Progenitor cell of endocrine pancreas (in vitro differentiated cells): ENCODE measurements around the gene SPATA17. TPM values are rescaled to one million over a fixed set of nuclear protein-coding genes. Genes with fewer than 3 reads are reported as not detected.

Experiments used
- DNase-seq: peaks from one replicate; pipeline ENCODE4 v3.0.0; 2021; ENCODE audit warnings: low spot score; ENCODE audit not compliant: unreplicated experiment
- H3K27ac Mint-ChIP-seq: 2 replicates; pipeline ENCODE4 v1.8.0; 2021; ENCODE audit warnings: mild to moderate bottlenecking, moderate library complexity, mixed read lengths
- H3K27me3 Mint-ChIP-seq: 2 replicates; pipeline ENCODE4 v1.8.0; 2021; ENCODE audit warnings: mixed read lengths
- H3K36me3 Mint-ChIP-seq: 2 replicates; pipeline ENCODE4 v1.8.0; 2022; ENCODE audit warnings: mixed read lengths; ENCODE audit not compliant: insufficient read depth
- H3K4me1 Mint-ChIP-seq: 2 replicates; pipeline ENCODE4 v1.8.0; 2021; ENCODE audit warnings: low read depth, mixed read lengths
- H3K4me3 Mint-ChIP-seq: 2 replicates; pipeline ENCODE4 v1.8.0; 2021; ENCODE audit warnings: low read depth, mild to moderate bottlenecking, moderate library complexity, mixed read lengths
- H3K9me3 Mint-ChIP-seq: 2 replicates; pipeline ENCODE4 v1.8.0; 2021; ENCODE audit warnings: low read depth, mixed read lengths
- total RNA-seq: library from RNA; stranded (reverse); gene quantifications from 2 replicates; pipeline ENCODE4 v1.2.1, GENCODE V29; 2021
- TF ChIP-seq, protein P1 (sequence below): fragments of 200-600 bp; sonication (generic); IDR thresholded peaks from one replicate; pipeline ENCODE4 v1.5.0; 2021; ENCODE audit warnings: antibody characterized with exemption, mild to moderate bottlenecking; ENCODE audit not compliant: unreplicated experiment

Gene SPATA17
- total RNA-seq, 1 donor from 2014 or later = 5.1 TPM

DNA sequence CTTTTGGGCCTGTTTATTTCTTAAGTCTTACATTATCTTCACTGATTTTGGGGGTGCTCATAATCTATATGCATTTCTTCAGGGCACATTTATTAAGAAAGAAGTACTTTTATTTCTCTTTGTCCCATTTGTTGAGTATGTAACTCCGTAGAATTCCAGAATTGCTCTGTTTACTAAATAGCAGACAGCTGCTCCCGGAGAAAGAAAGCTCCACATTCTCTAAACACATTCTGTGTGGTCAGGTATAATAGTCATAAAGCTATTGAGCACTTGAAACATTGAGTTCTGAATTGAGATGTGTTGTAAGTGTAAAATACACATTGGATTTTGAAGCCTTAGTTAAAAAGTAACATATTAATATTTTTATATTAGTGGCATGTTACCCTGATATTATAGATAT lies 206.5 kb downstream of the SPATA17 start:
- Mint-ChIP-seq H3K4me3 (no peak overlapping the region), H3K27ac (no peak overlapping the region), H3K4me1 (no peaks in the 10 kb centered on the region), H3K36me3 (no peaks in the 10 kb centered on the region), H3K9me3 (no peaks in the 10 kb centered on the region), H3K27me3 (no peaks in the 10 kb centered on the region)
- TF ChIP-seq, protein P1, sequence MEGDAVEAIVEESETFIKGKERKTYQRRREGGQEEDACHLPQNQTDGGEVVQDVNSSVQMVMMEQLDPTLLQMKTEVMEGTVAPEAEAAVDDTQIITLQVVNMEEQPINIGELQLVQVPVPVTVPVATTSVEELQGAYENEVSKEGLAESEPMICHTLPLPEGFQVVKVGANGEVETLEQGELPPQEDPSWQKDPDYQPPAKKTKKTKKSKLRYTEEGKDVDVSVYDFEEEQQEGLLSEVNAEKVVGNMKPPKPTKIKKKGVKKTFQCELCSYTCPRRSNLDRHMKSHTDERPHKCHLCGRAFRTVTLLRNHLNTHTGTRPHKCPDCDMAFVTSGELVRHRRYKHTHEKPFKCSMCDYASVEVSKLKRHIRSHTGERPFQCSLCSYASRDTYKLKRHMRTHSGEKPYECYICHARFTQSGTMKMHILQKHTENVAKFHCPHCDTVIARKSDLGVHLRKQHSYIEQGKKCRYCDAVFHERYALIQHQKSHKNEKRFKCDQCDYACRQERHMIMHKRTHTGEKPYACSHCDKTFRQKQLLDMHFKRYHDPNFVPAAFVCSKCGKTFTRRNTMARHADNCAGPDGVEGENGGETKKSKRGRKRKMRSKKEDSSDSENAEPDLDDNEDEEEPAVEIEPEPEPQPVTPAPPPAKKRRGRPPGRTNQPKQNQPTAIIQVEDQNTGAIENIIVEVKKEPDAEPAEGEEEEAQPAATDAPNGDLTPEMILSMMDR = no peak
- no peak for DNase-seq

DNA sequence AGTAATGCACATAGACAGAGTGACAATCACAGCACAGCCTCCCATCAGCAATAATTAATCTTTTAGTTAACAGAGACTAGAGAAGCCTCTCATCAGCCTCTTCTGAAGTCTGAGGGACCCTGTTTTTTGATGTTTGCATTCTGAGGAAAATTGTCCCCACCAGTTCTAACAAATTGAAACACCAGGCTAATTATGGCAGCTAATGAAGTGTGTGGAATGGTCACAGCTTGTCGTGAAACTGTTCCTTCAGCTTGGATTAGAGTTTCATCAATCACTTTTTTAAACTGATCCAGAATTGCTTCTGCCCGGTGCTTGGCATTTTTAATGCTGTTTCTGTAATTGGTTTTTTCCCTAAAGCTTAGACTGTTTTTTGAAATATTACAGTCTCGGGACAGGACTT lies 208.0 kb downstream of the SPATA17 start:
- no peak overlapping the region for H3K4me3 Mint-ChIP-seq
- DNase-seq = no peak

DNA sequence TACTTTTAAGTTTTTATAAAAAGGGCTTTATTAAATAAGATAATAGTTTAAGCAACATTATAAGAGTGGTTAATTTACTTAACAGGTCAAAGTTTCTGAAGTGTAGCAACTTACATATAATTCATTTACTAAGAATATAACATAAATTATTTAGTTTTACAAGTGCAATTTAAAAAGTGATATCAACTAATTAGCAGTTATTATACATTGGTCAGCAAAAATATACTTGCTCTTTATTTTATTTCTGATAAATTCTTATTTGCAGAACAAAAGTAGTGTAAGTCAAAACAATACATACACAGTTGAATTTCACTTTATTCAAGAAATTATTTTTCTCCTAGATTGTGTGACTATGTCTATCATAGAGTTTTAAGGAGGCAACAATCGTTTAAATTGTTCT lies 215.6 kb downstream of the SPATA17 start:
- Mint-ChIP-seq H3K27ac (no peak overlapping the region), H3K4me1 (no peaks in the 10 kb centered on the region), H3K9me3 (no peaks in the 10 kb centered on the region), H3K4me3 (no peak overlapping the region), H3K27me3 (no peaks in the 10 kb centered on the region), H3K36me3 (no peaks in the 10 kb centered on the region)
- DNase-seq = no peak
- TF ChIP-seq, protein P1 = no peak

More for the DNA sequence above, 208.0 kb downstream of the SPATA17 start:
- Mint-ChIP-seq H3K36me3 (no peaks in the 10 kb centered on the region), H3K27me3 (no peaks in the 10 kb centered on the region), H3K27ac (no peak overlapping the region), H3K4me1 (no peaks in the 10 kb centered on the region), H3K9me3 (no peaks in the 10 kb centered on the region)
- TF ChIP-seq, protein P1 = no peak

DNA sequence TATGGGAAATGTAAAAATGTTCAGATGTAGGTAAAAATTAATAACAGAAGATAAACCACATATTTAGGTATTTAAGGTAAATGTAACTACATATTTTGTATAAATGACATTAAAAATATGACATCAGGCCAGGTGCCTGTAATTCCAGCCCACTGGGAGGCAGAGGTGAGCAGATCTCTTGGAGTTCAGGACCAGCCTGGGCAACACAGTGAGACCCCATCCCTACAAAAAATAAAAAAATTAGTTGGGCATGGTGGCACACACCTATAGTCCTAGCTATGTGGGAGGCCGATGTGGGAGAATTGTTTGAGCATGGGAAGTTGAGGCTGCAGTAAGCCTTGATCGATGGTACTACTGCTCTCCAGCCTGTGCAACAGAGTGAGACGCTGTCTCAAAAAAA lies 216.5 kb downstream of the SPATA17 start:
- TF ChIP-seq, protein P1 = no peak
- DNase-seq = no peak
- Mint-ChIP-seq H3K36me3 (no peaks in the 10 kb centered on the region), H3K4me1 (no peaks in the 10 kb centered on the region), H3K4me3 (no peak overlapping the region), H3K27ac (no peak overlapping the region), H3K9me3 (no peaks in the 10 kb centered on the region), H3K27me3 (no peaks in the 10 kb centered on the region)

DNA sequence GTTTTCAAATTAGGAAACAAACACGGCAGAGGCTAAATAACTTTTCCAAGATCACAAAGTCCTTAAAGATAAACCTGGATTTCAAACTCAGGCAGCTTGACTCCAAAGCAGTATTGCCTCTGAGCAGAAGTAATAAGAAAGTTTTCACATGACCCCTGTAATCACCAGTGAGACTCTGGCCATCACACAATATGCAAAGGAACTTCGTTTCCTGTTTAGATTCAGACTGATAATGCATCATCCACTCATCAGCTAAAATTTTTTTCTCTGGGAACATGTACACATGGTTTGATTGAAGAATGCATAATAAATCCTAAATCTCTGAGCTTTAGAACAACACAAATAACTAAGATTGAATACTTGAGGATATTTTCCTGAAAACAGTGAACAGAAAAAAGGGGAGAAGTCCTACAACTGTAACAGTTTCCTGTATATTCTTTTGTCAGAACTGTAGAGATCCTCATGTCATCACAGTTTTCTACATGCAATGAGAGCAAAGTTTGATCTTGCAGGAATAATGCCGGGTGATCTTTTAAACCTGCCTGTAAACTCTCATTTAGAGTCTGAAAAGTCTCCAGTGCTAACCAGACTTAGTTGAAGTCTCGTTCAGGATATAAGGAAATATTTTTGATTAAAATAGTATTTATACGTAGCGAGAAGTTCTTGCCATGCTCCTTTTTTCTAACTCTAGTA lies 225.3 kb downstream of the SPATA17 start:
- Mint-ChIP-seq H3K36me3 (peaks cover 4% of the 10 kb centered on the region), H3K9me3 (peaks cover 9% of the 10 kb centered on the region), H3K27me3 (no peaks in the 10 kb centered on the region), H3K4me3 (no peak overlapping the region), H3K27ac (peak overlapping the region; percentile 24), H3K4me1 (peaks cover 11% of the 10 kb centered on the region)
- no peak for DNase-seq
- TF ChIP-seq, protein P1 = no peak
